Measurements from ENCODE around the gene FSIP1. TPM values are rescaled to one million over a fixed set of nuclear protein-coding genes. Genes with fewer than 3 reads are reported as not detected.

The FSIP1 gene
- total RNA-seq, 6 experiments from 2014 or later: 0.07 to 0.74 (median 0.35) TPM; not detected in 1

- H3K9me3 ChIP-seq: no peaks in the 10 kb centered on the region
- H3K27me3 ChIP-seq: no peaks in the 10 kb centered on the region
- H3K4me1 ChIP-seq: no peaks in the 10 kb centered on the region
- no peak for ATAC-seq
- DNase-seq: no peak
- intact Hi-C loops (cut with DNase I): loop anchor here in 1 of 2 donors (10.0 kb wide), 1 partner anchor 78 kb away; no protein-coding TSS in a partner anchor
- TF ChIP-seq POLR2A (IDR thresholded peaks at IDR 0.05): no peak
- TF ChIP-seq, protein P1, sequence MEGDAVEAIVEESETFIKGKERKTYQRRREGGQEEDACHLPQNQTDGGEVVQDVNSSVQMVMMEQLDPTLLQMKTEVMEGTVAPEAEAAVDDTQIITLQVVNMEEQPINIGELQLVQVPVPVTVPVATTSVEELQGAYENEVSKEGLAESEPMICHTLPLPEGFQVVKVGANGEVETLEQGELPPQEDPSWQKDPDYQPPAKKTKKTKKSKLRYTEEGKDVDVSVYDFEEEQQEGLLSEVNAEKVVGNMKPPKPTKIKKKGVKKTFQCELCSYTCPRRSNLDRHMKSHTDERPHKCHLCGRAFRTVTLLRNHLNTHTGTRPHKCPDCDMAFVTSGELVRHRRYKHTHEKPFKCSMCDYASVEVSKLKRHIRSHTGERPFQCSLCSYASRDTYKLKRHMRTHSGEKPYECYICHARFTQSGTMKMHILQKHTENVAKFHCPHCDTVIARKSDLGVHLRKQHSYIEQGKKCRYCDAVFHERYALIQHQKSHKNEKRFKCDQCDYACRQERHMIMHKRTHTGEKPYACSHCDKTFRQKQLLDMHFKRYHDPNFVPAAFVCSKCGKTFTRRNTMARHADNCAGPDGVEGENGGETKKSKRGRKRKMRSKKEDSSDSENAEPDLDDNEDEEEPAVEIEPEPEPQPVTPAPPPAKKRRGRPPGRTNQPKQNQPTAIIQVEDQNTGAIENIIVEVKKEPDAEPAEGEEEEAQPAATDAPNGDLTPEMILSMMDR (IDR thresholded peaks at IDR 0.05): no peak
- no peak overlapping the region for H3K27ac ChIP-seq
- no peak overlapping the region for H3K4me3 ChIP-seq
- WGBS (ENCODE audit: insufficient coverage, low coverage, low lambda C conversion rate, missing lambda C conversion rate): 74% methylated on average over 5 of the region's 5 CpGs
- H3K36me3 ChIP-seq: no peaks in the 10 kb centered on the region
These were observed 14.0 kb upstream of the FSIP1 start for GRCh38 chr15:39796601-39797000.

- Histone ChIP-seq H3K4me3 (no peak overlapping the region), H3K27ac (no peak overlapping the region), H3K36me3 (no peaks in the 10 kb centered on the region), H3K4me1 (no peaks in the 10 kb centered on the region), H3K27me3 (no peaks in the 10 kb centered on the region), H3K9me3 (no peaks in the 10 kb centered on the region)
- no peak for TF ChIP-seq POLR2A (IDR thresholded peaks at IDR 0.05)
- TF ChIP-seq, protein P1 (IDR thresholded peaks at IDR 0.05): no peak
- no peak for ATAC-seq
- 55% methylated on average over 2 of the region's 3 CpGs for WGBS (ENCODE audit: insufficient coverage, low coverage, low lambda C conversion rate, missing lambda C conversion rate)
- intact Hi-C loops (cut with DNase I): loop anchor here in 1 of 2 donors (10.0 kb wide), 1 partner anchor 79 kb away; no protein-coding TSS in a partner anchor
- DNase-seq: no peak
These were observed 12.8 kb upstream of the FSIP1 start for GRCh38 chr15:39795486-39795885.

DNA sequence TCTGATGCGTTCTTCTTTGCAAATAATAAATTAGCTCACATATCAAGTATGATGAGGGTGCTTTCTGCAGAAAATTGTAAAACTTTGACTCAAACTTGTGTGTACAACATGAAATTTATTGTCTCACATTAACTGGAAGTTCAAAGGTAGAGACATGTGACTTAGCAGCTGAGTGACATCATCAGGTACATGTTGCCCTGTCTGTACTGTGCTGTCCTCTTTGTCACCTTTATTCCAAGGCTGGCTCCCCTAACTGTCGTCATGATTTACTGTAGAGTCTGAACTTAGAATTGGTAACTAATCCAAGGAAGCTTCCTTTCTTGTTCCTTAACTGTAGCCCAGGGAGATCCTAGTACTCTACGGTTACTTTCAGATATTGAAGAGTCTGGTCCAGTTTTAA, 12.3 kb upstream of the FSIP1 start:
- DNase-seq (no peak), ATAC-seq (peak in 1 of 4 donors; percentile 64)
- no peaks in the 10 kb centered on the region for H3K4me1 ChIP-seq
- H3K27ac ChIP-seq: no peak overlapping the region
- no peaks in the 10 kb centered on the region for H3K36me3 ChIP-seq
- intact Hi-C loops (cut with DNase I): loop anchor here (5.0 to 10.0 kb wide), 2 partner anchors 77 to 80 kb away; no protein-coding TSS in a partner anchor
- no peak overlapping the region for H3K4me3 ChIP-seq
- TF ChIP-seq, protein P1 (IDR thresholded peaks at IDR 0.05): no peak
- no peak for TF ChIP-seq POLR2A (IDR thresholded peaks at IDR 0.05)
- H3K27me3 ChIP-seq: no peaks in the 10 kb centered on the region
- no peaks in the 10 kb centered on the region for H3K9me3 ChIP-seq
- 66% methylated on average over 3 of the region's 3 CpGs for WGBS (ENCODE audit: insufficient coverage, low coverage, low lambda C conversion rate, missing lambda C conversion rate)

DNA sequence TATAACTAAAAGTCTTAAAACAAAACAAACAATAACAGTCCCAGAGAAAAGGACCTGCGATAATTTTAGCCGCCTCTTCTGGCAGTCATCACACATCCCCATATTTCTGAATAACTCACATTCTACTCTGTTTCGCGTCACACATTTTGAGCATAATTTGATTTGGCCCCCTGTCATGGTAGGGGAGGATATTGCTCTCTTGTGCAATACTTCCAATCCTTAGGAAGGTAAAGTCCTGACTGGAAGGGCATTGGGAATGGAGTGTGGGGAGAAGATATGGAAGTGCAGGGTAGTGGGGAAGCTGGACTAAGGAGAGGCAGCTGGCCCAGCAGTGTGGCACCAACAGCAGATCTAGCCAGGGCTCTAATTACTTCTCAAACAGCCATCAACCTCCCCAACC, 11.3 kb upstream of the FSIP1 start:
- TF ChIP-seq, protein P1 (IDR thresholded peaks at IDR 0.05): no peak
- no peak for TF ChIP-seq POLR2A (IDR thresholded peaks at IDR 0.05)
- WGBS (ENCODE audit: insufficient coverage, low coverage, low lambda C conversion rate, missing lambda C conversion rate): 76% methylated on average over 4 of the region's 4 CpGs
- ATAC-seq: no peak

More for the DNA sequence above, 11.3 kb upstream of the FSIP1 start:
- intact Hi-C loops (cut with DNase I): loop anchor here (5.0 to 10.0 kb wide), 2 partner anchors 78 to 81 kb away; no protein-coding TSS in a partner anchor
- Histone ChIP-seq H3K27me3 (no peaks in the 10 kb centered on the region), H3K27ac (no peak overlapping the region), H3K36me3 (no peaks in the 10 kb centered on the region), H3K4me1 (no peaks in the 10 kb centered on the region), H3K9me3 (no peaks in the 10 kb centered on the region), H3K4me3 (no peak overlapping the region)
- DNase-seq: no peak
